GM18498 (cell line): Measurements from ENCODE around the gene FCHO1.
"Not testable (repeated sequence)": the region's sequence is repeated elsewhere in the genome, so short reads cannot be mapped to it uniquely, and the experiment has no call there.

Experiments used
- ATAC-seq: cut with Tn5 transposase; IDR thresholded peaks from one replicate; pipeline ENCODE4 v1.9.1; 2021; ENCODE audit warnings: mild to moderate bottlenecking, moderate library complexity; ENCODE audit not compliant: unreplicated experiment

Gene FCHO1

DNA sequence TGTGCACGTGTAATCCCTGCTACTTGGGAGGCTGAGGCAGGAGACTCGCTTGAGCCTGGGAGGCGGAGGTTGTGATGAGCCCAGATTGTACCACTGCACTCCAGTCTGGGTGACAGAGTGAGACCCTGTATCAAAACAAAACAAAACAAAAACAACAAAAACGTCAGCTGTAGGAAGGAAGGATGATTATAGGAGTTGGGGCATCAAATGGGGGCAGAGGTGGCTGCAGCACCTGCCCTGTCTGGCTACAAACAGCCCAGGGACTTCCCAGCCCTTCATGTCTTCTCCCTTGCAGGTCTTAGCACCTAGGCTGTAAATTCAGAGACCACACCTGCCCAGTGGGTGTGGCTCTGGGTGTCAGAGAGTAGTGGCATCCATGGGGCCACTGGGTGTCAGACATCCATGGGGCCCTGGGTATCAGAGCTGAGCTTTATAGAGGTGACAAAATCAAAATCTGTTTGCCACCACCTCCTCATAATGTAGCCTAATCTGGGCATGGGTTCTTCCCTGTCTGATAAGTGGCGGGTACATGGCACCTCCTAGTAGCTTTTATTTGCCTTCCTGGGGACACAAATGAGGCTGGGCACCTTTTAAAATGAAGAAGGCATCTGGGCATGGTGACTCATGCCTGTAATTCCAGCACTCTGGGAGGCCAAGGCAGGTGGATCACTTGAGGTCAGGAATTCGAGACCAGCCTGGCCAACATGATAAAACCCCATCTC lies 38.9 kb downstream of the FCHO1 start:
- ATAC-seq, result no peak

DNA sequence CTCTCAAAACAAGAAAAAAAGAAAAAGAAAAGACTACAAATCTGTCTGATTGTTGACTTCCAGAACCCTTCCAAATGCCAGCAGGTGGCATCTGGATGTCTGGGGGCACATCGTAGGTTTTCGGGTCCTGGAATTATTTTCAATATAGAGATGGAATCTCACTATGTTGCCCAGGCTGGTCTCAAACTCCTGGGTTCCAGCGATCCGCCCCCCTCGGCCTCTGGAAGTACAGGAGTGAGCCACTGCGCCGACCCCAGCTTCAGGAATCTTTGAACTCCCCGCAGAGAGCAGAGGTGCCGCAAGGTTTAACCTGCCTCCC lies 43.1 kb downstream of the FCHO1 start:
- no peak for ATAC-seq

DNA sequence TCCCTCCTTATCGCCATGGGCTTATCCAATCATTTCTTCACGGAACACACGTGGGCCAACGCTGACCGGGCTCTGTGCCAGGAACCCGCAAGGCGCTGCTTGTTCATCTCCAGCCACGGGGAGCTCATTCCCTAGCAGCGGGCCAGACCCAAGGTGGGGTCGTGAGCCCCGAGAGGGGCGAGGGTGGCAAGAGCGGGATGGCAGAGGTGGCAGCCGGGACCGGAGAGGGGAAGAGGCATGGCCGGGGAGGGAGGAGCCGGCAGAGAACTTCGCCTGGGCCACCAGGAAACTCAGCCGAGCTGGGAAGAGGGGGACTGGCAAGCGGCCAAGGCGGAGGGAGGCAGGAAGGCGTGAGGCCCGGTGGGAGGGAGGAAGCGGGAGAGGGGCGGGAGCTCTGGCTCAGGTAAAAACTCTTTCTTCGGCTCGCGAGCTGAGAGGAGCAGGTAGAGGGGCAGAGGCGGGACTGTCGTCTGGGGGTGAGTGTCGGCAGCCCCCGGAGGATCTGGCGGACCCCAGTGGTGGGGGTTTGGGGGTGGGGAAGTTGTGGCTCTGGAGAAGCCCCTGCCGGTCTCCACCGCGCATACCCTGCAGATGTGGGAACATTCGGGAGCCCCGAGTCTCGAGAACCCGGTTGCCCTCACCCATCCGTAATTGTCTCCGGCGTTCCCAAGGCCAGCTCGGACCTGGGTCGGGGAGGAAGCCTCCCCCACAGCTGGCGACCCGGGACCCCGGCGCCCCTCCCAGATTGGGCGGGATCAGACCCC lies 43.6 kb downstream of the FCHO1 start, which contains the start of gene B3GNT3:
Gene B3GNT3 (plus strand): TSS at position 408 of the 764 bp plus-strand sequence. CDS start 12,670 bp downstream, outside the sequence.
- ATAC-seq, result no peak

DNA sequence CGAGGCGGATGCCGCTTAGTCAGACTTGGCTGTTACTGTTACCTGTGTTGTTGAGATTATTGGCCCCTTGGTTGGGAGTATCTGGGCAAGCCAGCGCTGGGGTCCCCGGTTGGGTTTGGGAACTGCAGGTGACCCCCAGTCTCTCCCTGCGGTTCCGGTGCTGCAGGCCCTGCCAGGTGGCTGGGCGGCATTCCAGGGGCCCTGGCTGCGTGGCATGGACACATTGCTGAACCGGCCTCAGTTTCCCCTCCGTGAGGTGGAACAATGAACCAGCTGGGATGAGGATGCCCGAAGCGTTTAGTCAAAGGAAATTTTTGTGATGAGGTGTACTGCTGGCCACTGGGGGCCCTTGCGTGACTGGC lies 44.2 kb downstream of the FCHO1 start:
- ATAC-seq, result no peak

DNA sequence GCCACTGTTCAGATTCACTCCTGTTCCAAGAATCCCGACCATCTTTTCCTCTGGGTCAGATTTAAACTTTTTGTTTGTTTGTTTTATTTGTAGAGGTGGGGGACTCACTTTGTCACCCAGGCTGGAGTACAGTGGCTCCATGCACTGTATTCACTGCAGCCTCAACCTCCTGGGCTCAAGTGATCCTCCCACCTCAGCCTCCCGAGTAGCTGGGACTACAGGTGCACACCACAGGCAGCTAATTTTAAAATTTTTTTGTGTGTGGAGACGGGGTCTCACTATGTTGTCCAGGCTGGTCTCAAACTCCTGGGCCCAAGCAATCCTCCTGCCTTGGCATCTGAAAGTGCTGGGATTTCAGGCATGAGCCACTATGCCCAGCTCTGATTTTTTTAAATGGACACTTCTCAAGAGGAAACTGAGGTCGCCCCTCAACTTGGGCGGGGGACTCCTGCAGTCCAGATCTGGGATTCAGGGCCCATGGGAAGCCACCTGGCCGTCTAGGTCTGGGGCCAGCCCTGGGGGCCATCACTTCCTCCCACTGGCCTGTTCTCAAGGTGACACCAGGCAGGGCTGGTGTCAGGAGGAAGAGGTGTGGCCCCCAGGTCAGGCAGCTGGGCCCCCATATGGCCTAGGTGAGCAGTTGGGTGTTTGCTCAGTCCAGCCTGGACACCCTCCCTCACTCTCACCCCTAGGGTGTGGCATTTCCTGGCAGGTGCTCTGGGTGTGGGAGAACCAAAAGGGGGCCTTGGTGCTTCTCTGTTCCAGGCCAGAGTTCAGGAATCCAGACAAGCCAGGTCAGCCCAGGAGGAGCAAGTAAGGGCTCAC lies 44.9 kb downstream of the FCHO1 start:
- no peak for ATAC-seq

DNA sequence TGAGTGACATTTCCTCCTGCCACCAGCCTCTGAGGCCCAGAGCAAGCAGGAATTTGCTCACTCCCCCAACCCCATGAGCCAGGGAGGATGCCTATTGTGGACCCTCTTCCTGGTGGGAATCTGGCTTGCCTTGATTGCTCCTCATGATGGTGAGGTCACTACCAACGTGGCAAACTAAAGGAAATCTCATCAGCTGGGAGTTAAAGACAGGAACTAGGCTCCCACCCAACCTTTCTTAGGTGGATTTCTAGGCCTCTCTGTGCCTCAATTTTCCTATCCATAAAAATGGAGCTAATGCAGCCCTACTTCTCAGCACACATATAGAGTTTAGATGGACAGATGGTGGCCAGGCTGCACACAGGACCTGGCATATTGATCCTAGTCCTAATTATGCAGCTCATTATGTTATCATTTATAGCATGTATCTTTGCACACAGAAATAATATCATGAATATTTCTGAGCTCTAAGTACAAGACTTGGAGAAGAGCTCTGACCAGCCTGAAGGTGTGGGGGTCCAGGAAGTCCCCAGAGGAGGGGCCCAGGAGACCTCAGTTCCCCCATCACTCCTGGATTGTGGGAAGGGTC lies 45.7 kb downstream of the FCHO1 start:
- no peak for ATAC-seq

DNA sequence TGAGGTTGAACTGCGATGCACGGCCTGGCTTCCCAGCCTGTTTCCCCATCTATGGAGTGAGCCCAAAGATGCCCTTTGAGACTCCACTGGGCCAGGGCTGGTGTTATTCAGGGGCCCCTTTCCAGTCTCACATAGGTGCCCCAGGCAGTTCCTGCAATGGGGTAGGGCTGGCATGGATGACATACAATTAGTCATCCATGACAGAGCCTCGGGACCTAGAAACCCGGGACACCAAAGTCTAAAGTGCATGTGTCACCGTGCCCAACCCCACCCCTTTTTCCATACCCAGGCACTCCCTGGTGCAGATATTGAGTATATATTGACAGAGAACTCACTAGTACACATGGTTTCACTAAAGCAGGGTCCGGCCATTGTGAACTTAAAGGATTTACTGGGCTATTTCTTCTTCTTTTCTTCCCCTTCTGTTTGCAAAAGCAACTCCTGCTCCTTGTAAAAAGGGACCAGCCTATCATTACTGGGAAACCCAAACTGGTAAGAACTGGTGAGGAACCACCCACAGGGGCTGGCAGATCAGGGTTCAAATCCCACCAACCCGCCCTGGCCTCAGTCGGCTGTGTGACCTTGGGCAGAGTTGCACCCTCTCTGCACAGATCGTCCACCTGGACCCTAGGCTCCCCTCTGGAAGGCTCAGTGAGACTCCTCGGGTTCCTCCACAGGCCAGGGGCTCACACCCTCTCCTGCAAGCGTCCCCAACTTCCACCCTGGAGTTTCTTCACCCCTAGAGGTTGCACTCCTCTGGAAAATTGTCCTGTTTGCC lies 46.3 kb downstream of the FCHO1 start:
- no peak for ATAC-seq

DNA sequence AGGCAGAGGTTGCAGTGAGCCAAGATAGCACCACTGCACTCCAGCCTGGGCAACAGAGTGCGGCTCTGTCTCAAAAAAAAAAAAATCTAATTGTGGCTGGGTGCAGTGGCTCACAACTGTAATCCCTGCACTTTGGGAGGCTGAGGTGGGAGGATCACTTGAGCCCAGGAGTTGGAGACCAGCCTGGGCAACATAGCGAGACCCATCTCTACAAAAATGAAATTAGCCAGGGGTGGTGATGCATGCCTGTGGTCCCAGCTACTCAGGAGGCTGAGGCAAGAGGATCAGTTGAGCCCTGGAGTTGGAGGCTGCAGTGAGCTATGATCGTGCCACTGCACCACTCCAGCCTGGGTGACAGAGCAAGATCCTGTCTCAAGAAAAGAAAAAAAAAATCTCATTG lies 47.3 kb downstream of the FCHO1 start:
- not testable (repeated sequence) for ATAC-seq

DNA sequence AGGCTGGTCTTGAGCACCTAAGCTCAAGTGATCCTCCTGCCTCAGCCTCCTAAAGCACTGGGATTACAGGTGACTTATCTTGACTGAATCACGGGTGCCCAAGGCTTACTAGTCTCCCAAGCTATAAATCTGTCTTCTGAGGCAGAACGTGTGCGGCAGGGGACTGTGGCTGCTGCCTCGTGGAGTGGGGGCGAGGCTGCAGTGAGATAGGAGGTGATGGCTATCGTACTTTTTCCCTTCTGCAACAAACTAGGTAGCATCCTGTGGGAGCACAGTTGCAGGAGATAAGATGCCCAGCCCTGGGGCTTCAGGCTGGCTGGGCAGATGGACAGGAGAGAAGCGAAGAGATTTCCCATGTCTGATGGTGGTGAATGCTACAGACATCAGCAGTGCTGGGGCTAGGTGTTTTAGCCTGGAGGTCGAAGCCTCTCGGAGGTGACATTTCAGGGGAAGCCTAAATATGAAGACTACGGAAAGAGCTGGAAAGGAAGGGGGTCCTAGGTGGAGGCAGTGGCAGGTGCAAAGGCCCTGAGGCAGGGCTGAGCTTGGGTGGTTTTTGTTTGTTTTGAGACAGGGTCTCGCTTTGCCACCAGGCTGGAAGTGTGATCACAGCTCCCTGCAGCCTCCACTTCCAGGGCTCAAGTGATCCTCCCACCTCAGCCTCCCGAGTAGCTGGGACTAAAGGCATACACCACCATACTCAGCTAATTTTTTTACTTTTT lies 51.0 kb downstream of the FCHO1 start:
- ATAC-seq, result no peak

DNA sequence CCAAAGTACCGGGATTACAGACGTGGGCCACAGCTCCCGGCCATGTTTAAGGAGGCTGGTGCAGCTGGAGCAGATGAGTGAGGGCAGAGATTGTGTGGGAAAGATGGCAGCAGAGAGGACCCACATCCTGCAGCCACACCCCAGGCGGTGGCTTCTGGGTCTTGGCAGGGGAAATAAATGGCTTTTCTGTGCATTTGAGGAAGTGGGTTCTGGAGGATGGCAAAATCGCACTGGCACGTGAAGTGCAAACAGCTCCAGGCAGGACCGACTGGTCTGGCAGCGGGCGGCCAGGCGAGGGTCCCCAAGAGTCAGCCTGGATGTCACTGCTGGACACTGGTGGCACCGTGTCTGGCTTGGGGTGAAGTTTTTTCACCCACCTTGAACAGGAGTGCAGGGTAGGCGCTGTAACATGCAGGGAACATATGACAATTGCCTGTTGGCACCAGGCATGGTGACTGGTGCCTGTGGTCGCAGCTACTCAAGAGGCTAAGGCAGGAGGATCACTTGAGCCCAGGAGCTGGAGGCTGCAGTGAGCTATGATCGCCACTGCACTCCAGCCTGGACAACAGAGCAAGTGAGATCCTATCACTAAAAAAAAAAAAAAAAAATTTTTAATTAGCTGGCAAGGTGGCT lies 52.1 kb downstream of the FCHO1 start:
- no peak for ATAC-seq

DNA sequence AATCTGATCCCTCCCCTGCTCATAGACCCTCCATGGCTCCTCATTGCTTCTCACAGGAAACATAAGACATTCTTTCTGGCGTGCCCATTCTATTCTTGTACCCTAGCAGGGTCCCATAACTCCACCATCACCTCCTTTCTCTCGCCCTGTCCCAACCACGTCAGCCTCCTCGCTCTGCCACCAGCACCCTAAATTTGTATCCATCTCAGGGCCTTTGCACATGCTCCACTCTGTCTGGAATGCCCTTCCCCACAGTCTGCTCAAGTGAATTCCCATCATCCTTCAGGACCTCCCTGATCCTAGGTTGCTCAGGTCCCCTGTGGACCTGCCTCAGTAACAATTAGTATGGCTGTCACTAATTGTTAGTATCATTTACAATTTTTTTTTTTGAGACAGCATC lies 54.1 kb downstream of the FCHO1 start:
- ATAC-seq, result no peak

DNA sequence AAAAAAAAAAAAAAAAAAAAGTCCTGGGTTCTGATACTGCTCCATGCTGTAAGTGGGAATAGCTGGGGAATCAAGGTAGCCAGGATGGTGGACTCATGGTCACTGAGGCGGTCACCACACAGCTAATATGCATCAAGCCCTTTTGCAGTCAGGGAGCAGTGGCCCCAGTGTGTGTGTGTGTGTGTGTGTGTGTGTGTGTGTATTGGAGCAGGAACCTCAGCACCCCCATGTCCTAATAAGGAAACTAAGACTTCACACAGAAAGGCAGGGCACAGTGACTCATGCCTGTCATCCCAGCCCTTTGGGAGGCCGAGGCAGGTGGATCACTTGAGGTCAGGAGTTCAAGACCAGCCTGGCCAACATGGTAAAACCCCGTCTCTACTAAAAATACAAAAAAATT lies 55.7 kb downstream of the FCHO1 start:
- ATAC-seq, result no peak

DNA sequence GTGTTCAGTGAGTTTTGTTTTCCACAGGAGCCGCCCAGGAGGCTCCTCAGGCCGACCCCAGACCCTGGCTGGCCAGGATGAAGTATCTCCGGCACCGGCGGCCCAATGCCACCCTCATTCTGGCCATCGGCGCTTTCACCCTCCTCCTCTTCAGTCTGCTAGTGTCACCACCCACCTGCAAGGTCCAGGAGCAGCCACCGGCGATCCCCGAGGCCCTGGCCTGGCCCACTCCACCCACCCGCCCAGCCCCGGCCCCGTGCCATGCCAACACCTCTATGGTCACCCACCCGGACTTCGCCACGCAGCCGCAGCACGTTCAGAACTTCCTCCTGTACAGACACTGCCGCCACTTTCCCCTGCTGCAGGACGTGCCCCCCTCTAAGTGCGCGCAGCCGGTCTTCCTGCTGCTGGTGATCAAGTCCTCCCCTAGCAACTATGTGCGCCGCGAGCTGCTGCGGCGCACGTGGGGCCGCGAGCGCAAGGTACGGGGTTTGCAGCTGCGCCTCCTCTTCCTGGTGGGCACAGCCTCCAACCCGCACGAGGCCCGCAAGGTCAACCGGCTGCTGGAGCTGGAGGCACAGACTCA lies 56.5 kb downstream of the FCHO1 start:
- ATAC-seq, result no peak

DNA sequence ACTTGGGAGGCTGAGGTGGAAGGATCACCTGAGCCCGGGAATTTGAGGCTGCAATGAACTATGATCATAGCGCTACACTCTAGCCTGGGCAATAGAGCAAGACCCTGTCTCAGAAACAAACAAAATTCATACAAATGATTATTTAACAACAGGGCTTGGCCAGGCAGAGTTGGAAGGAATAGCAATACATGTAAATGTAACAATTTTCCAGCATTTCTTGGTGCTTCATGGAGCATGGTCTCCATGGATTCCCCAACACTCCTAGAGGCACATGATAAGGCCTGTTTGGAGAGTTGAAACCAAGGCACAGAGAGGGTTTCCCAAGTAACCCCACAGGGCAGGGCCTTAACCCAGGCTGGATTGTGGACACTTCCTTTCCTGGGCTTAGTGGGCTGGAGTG lies 59.8 kb downstream of the FCHO1 start:
- no peak for ATAC-seq

DNA sequence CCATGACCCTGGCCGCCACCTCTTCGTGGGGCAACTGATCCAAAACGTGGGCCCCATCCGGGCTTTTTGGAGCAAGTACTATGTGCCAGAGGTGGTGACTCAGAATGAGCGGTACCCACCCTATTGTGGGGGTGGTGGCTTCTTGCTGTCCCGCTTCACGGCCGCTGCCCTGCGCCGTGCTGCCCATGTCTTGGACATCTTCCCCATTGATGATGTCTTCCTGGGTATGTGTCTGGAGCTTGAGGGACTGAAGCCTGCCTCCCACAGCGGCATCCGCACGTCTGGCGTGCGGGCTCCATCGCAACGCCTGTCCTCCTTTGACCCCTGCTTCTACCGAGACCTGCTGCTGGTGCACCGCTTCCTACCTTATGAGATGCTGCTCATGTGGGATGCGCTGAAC lies 60.4 kb downstream of the FCHO1 start:
- no peak for ATAC-seq

DNA sequence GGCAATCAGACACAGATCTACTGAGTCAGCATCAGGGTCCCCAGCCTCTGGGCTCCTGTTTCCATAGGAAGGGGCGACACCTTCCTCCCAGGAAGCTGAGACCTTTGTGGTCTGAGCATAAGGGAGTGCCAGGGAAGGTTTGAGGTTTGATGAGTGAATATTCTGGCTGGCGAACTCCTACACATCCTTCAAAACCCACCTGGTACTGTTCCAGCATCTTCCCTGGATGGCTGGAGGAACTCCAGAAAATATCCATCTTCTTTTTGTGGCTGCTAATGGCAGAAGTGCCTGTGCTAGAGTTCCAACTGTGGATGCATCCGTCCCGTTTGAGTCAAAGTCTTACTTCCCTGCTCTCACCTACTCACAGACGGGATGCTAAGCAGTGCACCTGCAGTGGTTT lies 60.8 kb downstream of the FCHO1 start:
- ATAC-seq, result no peak

DNA sequence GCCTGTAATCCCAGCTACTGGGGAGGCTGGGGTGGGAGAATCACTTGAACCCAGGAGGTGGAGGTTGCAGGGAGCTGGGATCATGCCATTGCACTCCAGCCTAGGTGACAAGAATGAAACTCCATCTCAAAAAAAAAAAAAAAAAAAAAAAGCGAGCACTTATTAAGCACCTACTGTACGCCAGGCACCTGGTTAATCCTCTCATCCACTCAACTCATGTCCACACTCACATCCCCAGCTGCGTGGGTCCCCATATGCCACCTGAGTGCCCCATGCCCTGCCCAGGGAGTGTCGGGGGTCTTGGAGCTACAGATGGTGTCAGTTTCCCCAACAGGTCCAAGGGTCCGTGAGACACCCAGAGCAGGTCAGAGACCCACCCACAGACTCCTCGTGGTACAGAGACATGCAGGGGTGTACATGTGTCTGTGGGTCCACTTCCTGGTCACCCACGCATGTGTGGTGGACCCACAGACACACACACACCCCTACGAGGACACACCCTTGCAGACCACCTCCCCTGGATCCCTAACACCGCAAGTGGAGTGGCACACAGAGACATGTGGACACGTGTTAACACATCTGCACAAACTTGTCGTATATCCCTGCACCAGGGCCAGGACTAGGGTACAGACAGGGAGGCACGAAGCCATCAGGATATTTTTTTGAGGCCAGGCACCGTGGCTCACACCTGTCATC lies 66.5 kb downstream of the FCHO1 start:
- ATAC-seq, result no peak

DNA sequence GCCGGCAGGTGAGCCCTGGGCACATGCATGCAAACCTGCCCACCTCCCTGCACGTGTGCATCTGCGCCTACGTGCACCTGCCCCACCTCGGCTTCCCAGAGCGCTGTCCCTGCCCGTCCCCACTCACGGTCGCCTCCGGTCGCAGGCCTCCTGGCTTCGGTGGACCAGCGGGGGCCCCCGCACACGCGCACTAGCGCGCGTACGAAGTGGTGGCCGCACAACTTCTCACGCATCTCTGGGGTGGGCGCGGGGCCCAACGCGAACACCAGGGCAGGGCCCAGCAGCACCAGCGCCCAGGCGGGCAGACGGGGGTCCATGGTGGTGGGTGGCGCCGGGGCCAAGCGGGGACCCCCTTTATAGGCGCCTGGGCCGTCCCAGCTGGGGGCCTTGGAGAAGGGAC lies 69.9 kb downstream of the FCHO1 start, which contains the start of gene INSL3:
Gene INSL3 (minus strand): TSS at position 330 of the 400 bp plus-strand sequence. CDS start 13 bp downstream, at position 317.
- ATAC-seq, result no peak
